Activated CD4-positive, alpha-beta memory T cell treated with anti-CD3 and anti-CD28 coated beads, Interleukin-2, amount 10 ng/mL, durations not matched to agents 7 days and 5 days (primary cell): ENCODE measurements around the gene UNC5C. TPM values are rescaled to one million over a fixed set of nuclear protein-coding genes. Genes with fewer than 3 reads are reported as not detected.

Experiments used
- CTCF ChIA-PET: fragments of 350-600 bp; sonication (Branson Sonifier 250); formaldehyde crosslinking; loops from one replicate; lab custom pipeline; 2021; ENCODE audit warnings: antibody characterized with exemption, inconsistent platforms; lab: Charles Lee
- POLR2A ChIA-PET: fragments of 350-600 bp; sonication (Branson Sonifier 250); formaldehyde crosslinking; loops from one replicate; lab custom pipeline; 2021; ENCODE audit warnings: antibody characterized with exemption; lab: Charles Lee
- DNase-seq: peaks from one replicate; pipeline ENCODE4 v3.0.0-alpha.2; 2020
- H3K27ac Mint-ChIP-seq: one replicate; pipeline ENCODE4 v1.8.0; 2021; ENCODE audit warnings: mild to moderate bottlenecking, mixed read lengths
- H3K27me3 Mint-ChIP-seq: one replicate; pipeline ENCODE4 v1.8.0; 2021; ENCODE audit warnings: mixed read lengths
- H3K36me3 Mint-ChIP-seq: one replicate; pipeline ENCODE4 v1.8.0; 2021; ENCODE audit warnings: low read depth, mixed read lengths
- H3K4me1 Mint-ChIP-seq: one replicate; pipeline ENCODE4 v1.8.0; 2021; ENCODE audit warnings: mixed read lengths
- H3K4me3 Mint-ChIP-seq: one replicate; pipeline ENCODE4 v1.8.0; 2021; ENCODE audit warnings: mild to moderate bottlenecking, mixed read lengths
- H3K9me3 Mint-ChIP-seq: one replicate; pipeline ENCODE4 v1.8.0; 2021; ENCODE audit warnings: mixed read lengths
- total RNA-seq, 2 experiments: library from RNA; stranded (reverse); gene quantifications; one replicate each; pipeline ENCODE4 v1.2.3, GENCODE V29; 2021

Gene UNC5C
- total RNA-seq, 2 experiments from 2014 or later: not detected

- Mint-ChIP-seq H3K36me3 (no peaks in the 10 kb centered on the region), H3K27me3 (no peaks in the 10 kb centered on the region), H3K4me3 (no peak overlapping the region), H3K9me3 (peaks cover 5% of the 10 kb centered on the region), H3K4me1 (peaks cover 14% of the 10 kb centered on the region), H3K27ac (no peak overlapping the region)
- ChIA-PET POLR2A (no interaction called here), CTCF (interaction anchor here (0.6 kb wide), 1 partner anchor 90 kb away, joined by 4 read pairs; no protein-coding TSS in a partner anchor)
- DNase-seq: no peak
Observed at GRCh38 chr4:95295157-95295556, 253.6 kb downstream of the UNC5C start.

DNA sequence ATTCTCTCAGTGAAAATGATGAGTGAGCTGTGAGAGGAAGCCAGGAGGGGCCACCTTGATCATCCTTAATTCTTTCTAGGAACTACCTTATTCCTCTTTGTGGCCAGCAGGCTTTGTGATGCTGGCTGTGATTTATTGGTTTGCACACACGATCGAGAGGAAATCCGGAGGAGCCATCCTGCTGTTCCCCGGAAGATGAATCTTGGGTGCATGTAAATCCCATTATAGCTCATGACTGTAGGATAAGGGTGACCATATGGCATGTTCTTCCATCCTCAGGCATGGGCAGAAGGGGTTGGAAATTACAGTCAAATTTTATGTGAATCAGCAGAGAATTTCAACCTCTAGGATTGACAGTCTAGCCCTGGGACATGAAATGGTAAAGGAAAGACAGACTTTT, 254.5 kb downstream of the UNC5C start:
- H3K27ac Mint-ChIP-seq: no peak overlapping the region
- H3K9me3 Mint-ChIP-seq: peaks cover 5% of the 10 kb centered on the region
- no peak overlapping the region for H3K4me3 Mint-ChIP-seq
- H3K36me3 Mint-ChIP-seq: no peaks in the 10 kb centered on the region
- no peak for DNase-seq
- ChIA-PET POLR2A (no interaction called here), CTCF (no interaction called here)
- H3K4me1 Mint-ChIP-seq: peaks cover 14% of the 10 kb centered on the region
- no peaks in the 10 kb centered on the region for H3K27me3 Mint-ChIP-seq

DNA sequence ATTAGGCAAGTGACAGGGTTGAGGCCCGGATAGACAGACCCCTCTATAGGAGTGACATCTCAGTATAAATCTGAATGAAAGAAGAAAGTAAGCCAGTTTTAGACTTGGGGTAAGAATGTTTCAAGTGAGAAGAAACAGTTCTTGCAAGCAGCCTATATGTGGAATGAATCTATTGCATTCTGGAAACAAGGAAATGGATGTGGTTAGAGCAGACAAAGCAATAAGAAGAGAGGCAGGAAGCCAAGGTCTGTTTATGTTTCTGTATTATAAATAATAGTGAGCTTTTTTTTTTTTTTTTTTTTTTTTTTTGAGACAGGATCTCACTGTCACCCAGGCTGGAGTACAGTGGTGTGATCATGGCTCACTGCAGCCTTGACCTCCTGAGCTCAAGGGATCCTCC, 255.8 kb downstream of the UNC5C start:
- no peak for DNase-seq
- H3K27me3 Mint-ChIP-seq: no peaks in the 10 kb centered on the region
- H3K4me3 Mint-ChIP-seq: no peak overlapping the region
- H3K27ac Mint-ChIP-seq: no peak overlapping the region
- no peaks in the 10 kb centered on the region for H3K36me3 Mint-ChIP-seq
- ChIA-PET POLR2A (no interaction called here), CTCF (no interaction called here)
- no peaks in the 10 kb centered on the region for H3K9me3 Mint-ChIP-seq
- peaks cover 15% of the 10 kb centered on the region for H3K4me1 Mint-ChIP-seq

DNA sequence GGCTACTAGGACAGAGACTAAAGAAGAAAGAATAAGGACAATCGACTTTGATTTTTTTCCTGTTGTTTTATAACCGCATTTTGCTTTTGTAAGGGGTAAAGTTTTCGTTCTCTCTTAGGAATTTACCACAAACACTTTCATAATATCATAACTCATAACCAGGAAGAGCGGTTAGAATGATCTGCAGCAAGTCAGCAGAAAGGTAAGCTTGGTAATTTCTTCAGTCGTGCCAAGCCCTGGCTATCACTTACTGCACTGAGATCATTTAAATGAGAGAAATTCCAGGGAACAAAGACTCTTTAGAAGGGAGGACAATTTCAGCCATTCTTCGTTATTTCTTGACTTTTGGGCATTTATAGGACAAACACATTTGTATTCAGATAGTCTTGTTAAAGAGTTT, 258.1 kb downstream of the UNC5C start:
- Mint-ChIP-seq H3K4me3 (no peak overlapping the region), H3K9me3 (no peaks in the 10 kb centered on the region), H3K4me1 (peaks cover 15% of the 10 kb centered on the region), H3K36me3 (no peaks in the 10 kb centered on the region), H3K27me3 (no peaks in the 10 kb centered on the region), H3K27ac (no peak overlapping the region)
- DNase-seq: no peak
- ChIA-PET CTCF (no interaction called here), POLR2A (no interaction called here)

DNA sequence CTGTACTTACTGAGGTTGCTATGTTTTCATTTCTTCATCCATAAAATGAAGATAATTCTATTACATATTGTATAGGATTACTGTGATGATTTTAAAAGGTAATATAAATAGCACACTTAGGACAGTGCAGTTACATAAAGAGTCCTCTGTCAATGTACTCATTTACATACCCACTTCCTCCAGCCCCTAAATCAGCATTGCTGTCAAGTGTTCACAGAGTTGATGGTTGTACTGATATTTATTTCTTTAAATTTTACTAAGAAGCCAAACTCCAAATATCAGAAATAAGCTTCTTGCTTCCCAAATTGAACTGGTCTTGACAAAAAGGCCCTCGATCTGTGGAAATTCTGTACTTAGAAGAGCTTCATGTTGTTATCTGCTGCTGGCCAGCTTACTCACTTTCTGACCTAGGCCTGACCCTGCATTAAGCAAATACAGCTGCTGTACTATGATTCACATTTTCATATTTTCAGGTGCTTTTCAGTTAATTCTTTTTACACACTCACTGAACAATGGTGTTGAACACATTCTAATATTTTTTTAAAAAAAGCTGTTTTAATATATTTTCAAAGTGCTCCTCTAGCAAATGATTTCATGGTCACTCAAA, 259.6 kb downstream of the UNC5C start:
- CTCF ChIA-PET: no interaction called here
- no peak overlapping the region for H3K4me3 Mint-ChIP-seq
- POLR2A ChIA-PET: no interaction called here
- H3K27me3 Mint-ChIP-seq: no peaks in the 10 kb centered on the region
- H3K27ac Mint-ChIP-seq: no peak overlapping the region
- H3K36me3 Mint-ChIP-seq: no peaks in the 10 kb centered on the region
- H3K9me3 Mint-ChIP-seq: no peaks in the 10 kb centered on the region
- peaks cover 15% of the 10 kb centered on the region for H3K4me1 Mint-ChIP-seq
- no peak for DNase-seq

DNA sequence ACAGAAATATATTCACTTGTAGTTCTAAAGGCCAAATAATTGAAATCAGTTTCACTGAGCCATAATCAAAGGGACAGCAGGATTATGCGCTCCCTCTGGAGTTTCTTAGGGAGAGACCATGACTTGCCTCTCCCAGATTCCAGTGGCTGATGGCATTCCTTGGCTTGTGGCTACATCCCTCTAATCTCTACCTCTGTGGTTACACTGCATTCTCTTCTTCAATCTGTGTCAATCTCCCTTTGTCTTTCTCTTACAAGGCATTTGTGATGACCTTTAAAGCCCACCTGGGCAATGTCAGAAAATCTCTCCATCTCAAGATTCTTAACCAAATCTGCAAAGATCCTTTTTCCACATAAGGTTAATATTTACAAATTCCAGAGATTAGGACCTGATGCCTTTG, 260.2 kb downstream of the UNC5C start:
- CTCF ChIA-PET: no interaction called here

DNA sequence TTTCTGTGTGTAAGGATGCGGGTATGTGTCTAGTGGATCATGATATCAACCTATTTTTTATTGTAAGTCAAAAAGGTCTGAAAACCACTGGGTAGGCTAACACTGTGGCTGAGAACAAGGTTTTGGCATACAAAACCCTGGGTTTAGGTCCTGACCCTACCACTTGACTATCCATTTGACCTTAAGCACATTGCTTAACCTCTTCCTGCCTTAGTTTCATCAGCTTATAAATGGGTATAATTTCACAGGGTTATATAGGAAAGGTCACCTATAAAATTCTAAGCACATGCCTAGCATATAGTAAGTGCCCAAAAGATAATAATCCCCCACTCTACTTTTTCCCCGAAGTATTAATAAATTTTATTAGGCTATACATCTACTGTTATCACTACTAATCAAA, 263.0 kb downstream of the UNC5C start:
- Mint-ChIP-seq H3K4me1 (peaks cover 7% of the 10 kb centered on the region), H3K36me3 (no peaks in the 10 kb centered on the region), H3K9me3 (no peaks in the 10 kb centered on the region), H3K4me3 (no peak overlapping the region), H3K27ac (no peak overlapping the region), H3K27me3 (no peaks in the 10 kb centered on the region)
- ChIA-PET POLR2A (no interaction called here), CTCF (no interaction called here)
- DNase-seq: no peak

More for the DNA sequence above, 260.2 kb downstream of the UNC5C start:
- Mint-ChIP-seq H3K27me3 (no peaks in the 10 kb centered on the region), H3K4me3 (no peak overlapping the region), H3K9me3 (no peaks in the 10 kb centered on the region), H3K4me1 (peaks cover 13% of the 10 kb centered on the region), H3K27ac (no peak overlapping the region), H3K36me3 (no peaks in the 10 kb centered on the region)
- POLR2A ChIA-PET: no interaction called here
- no peak for DNase-seq

- Mint-ChIP-seq H3K9me3 (no peaks in the 10 kb centered on the region), H3K27ac (no peak overlapping the region), H3K4me1 (peaks cover 1% of the 10 kb centered on the region), H3K4me3 (no peak overlapping the region), H3K27me3 (no peaks in the 10 kb centered on the region), H3K36me3 (no peaks in the 10 kb centered on the region)
- CTCF ChIA-PET: no interaction called here
- POLR2A ChIA-PET: no interaction called here
- DNase-seq: no peak
Observed at GRCh38 chr4:95284655-95285054, 264.1 kb downstream of the UNC5C start.

- H3K27ac Mint-ChIP-seq: no peak overlapping the region
- no peaks in the 10 kb centered on the region for H3K27me3 Mint-ChIP-seq
- no peaks in the 10 kb centered on the region for H3K36me3 Mint-ChIP-seq
- no peak overlapping the region for H3K4me3 Mint-ChIP-seq
- no peaks in the 10 kb centered on the region for H3K4me1 Mint-ChIP-seq
- POLR2A ChIA-PET: no interaction called here
- no peaks in the 10 kb centered on the region for H3K9me3 Mint-ChIP-seq
- no peak for DNase-seq
- CTCF ChIA-PET: no interaction called here
Observed at GRCh38 chr4:95283320-95283719, 265.5 kb downstream of the UNC5C start.

DNA sequence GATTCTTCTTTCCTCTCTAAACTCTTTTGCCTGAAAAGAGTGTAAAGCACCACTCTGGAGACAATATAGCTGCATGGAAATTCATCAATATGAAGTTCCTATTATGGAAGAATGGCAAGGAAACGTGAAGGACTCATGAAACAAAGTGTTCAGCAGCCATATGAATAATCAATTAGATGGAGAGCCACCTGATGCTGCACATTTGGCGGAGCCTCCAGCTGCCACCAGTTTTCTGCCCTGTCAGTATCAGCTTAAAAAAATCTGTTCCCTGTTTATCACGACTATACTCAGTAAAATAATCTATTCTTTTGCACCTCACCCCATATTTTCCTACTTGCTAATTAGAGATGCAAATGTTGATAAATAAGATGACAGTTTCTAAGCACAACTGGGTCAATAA, 276.0 kb downstream of the UNC5C start:
- Mint-ChIP-seq H3K36me3 (no peaks in the 10 kb centered on the region), H3K4me1 (no peaks in the 10 kb centered on the region), H3K4me3 (no peak overlapping the region), H3K27ac (no peak overlapping the region), H3K9me3 (no peaks in the 10 kb centered on the region), H3K27me3 (no peaks in the 10 kb centered on the region)
- POLR2A ChIA-PET: no interaction called here
- no peak for DNase-seq
- CTCF ChIA-PET: no interaction called here

- Mint-ChIP-seq H3K9me3 (no peaks in the 10 kb centered on the region), H3K4me3 (no peak overlapping the region), H3K36me3 (no peaks in the 10 kb centered on the region), H3K4me1 (no peaks in the 10 kb centered on the region), H3K27me3 (no peaks in the 10 kb centered on the region), H3K27ac (no peak overlapping the region)
- ChIA-PET POLR2A (no interaction called here), CTCF (no interaction called here)
- DNase-seq: no peak
Observed at GRCh38 chr4:95272036-95272435, 276.7 kb downstream of the UNC5C start.

DNA sequence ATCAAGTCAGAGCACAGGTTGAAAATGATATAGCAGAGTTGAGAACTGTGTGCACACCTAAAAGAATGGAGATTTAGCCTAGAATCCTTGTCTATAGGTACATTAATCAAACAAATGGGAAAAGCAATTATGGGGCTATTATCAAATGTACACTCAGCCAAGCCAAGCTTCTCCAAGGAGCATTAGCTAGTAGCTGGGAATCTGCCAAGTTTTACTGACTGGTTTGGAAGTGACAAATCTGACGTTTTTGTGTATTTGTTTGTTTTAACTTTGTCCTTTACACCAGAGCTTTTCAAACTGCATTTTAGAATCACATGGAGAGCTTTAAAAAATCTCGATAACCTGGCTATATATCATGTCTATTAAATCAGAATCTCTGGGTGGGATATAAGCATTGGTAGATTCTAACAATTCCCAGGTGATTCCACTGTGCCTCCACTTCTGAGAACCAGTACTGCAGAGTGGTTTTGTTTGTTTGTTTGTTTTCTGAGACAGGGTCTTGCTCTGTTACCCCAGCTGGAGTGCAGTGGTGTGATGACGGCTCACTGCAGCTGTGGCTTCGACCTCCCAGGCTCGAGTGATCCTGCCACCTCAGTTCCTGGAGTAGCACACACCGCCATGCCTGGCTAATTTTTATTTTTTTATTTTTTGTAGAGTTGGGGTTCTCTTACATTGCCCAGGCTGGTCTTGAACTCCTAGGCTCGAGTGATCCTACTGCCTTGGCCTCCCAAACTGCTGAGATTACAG, 279.8 kb downstream of the UNC5C start:
- no peaks in the 10 kb centered on the region for H3K9me3 Mint-ChIP-seq
- CTCF ChIA-PET: no interaction called here

DNA sequence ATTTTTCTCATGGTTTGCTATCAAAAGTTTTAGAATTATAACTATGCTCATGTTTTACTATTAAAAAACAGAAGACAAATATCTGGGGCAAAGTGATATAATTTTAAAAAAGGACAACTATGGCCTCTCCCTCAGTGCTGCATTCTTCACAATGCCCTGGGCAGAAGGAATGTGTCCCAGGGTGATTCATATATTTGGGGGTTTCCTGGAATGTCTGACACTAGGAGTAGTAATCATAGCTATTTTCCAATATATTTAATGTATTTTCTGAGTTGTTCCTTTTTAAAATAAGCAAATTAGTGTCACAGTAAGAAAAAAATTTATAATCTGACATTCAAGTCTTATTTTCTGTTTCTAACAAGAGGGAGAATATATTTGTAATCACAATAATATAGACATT, 281.7 kb downstream of the UNC5C start:
- no peaks in the 10 kb centered on the region for H3K36me3 Mint-ChIP-seq
- H3K4me1 Mint-ChIP-seq: no peaks in the 10 kb centered on the region
- no peaks in the 10 kb centered on the region for H3K9me3 Mint-ChIP-seq
- no peaks in the 10 kb centered on the region for H3K27me3 Mint-ChIP-seq
- POLR2A ChIA-PET: no interaction called here
- H3K27ac Mint-ChIP-seq: no peak overlapping the region
- no peak for DNase-seq
- H3K4me3 Mint-ChIP-seq: no peak overlapping the region
- CTCF ChIA-PET: no interaction called here

More for the DNA sequence above, 279.8 kb downstream of the UNC5C start:
- Mint-ChIP-seq H3K36me3 (no peaks in the 10 kb centered on the region), H3K4me1 (no peaks in the 10 kb centered on the region), H3K27ac (no peak overlapping the region), H3K27me3 (no peaks in the 10 kb centered on the region), H3K4me3 (no peak overlapping the region)
- no peak for DNase-seq
- POLR2A ChIA-PET: no interaction called here
